Neural cell (in vitro differentiated cells): ENCODE results near the gene MEOX1. TPM values are rescaled to one million over a fixed set of nuclear protein-coding genes. Genes with fewer than 3 reads are reported as not detected.

Experiments used
- H2AFZ ChIP-seq: fragments of 200-600, 300-800 bp; sonication (generic), shearing (Covaris generic); 2 replicates; pipeline ENCODE4 v1.6.0; 2014; ENCODE audit warnings: low read depth, mild to moderate bottlenecking, antibody characterized with exemption, low read length, moderate library complexity
- H3F3A ChIP-seq: fragments of 200-600 bp; shearing (Covaris generic); 2 replicates; pipeline ENCODE4 v1.6.1; 2016; ENCODE audit warnings: mild to moderate bottlenecking, moderate library complexity, mixed read lengths, antibody characterized with exemption, low read length; ENCODE audit not compliant: insufficient read depth, poor library complexity, severe bottlenecking
- H3K27ac ChIP-seq: fragments of 200-600, 300-800 bp; sonication (generic), shearing (Covaris generic); 2 replicates; pipeline ENCODE4 v1.5.1; 2014; ENCODE audit warnings: mild to moderate bottlenecking, low read length, moderate library complexity
- H3K27me3 ChIP-seq: fragments of 300-800, 200-600 bp; sonication (generic), shearing (Covaris generic); 2 replicates; pipeline ENCODE4 v1.6.0; 2014; ENCODE audit warnings: mild to moderate bottlenecking, low read depth, low read length, moderate library complexity; ENCODE audit not compliant: insufficient read depth
- H3K36me3 ChIP-seq: fragments of 300-800, 200-600 bp; sonication (generic), shearing (Covaris generic); 2 replicates; pipeline ENCODE4 v1.5.1; 2014; ENCODE audit warnings: mild to moderate bottlenecking, antibody characterized with exemption, low read length, moderate library complexity; ENCODE audit not compliant: insufficient read depth
- H3K4me2 ChIP-seq: fragments of 300-800, 200-600 bp; sonication (generic), shearing (Covaris generic); 2 replicates; pipeline ENCODE4 v1.6.0; 2014; ENCODE audit warnings: mild to moderate bottlenecking, low read length
- H3K4me3 ChIP-seq: fragments of 300-800, 200-600 bp; sonication (generic), shearing (Covaris generic); 2 replicates; pipeline ENCODE4 v1.5.1; 2014; ENCODE audit warnings: mild to moderate bottlenecking, low read length, moderate library complexity
- H3K79me2 ChIP-seq: fragments of 200-600 bp; shearing (Covaris generic); replicated peaks from 2 replicates; pipeline ENCODE4 v1.6.0; 2014; ENCODE audit warnings: mild to moderate bottlenecking, low read length, moderate library complexity; ENCODE audit not compliant: insufficient read depth
- H3K9ac ChIP-seq: fragments of 300-800, 200-600 bp; sonication (generic), shearing (Covaris generic); 2 replicates; pipeline ENCODE4 v1.6.1; 2016; ENCODE audit warnings: mild to moderate bottlenecking, low read length, mixed read lengths
- H3K9me2 ChIP-seq: fragments of 200-600 bp; shearing (Covaris generic); 2 replicates; pipeline ENCODE4 v1.6.1; 2016; ENCODE audit warnings: mild to moderate bottlenecking, low read length, mixed read lengths; ENCODE audit not compliant: insufficient read depth
- H3K9me3 ChIP-seq: fragments of 200-600, 300-800 bp; sonication (generic), shearing (Covaris generic); 2 replicates; pipeline ENCODE4 v1.6.1; 2016; ENCODE audit warnings: mild to moderate bottlenecking, mixed run types, low read length, moderate library complexity, mixed read lengths
- H4K20me1 ChIP-seq: fragments of 200-600 bp; shearing (Covaris generic); 2 replicates; pipeline ENCODE4 v1.6.1; 2016; ENCODE audit warnings: mild to moderate bottlenecking, mixed run types; ENCODE audit not compliant: insufficient read depth
- EP300 ChIP-seq: fragments of 450-650 bp; conservative IDR thresholded peaks from 2 replicates; pipeline ENCODE4 v1.6.1; 2014; ENCODE audit warnings: antibody characterized with exemption, mild to moderate bottlenecking, moderate library complexity; ENCODE audit not compliant: poor library complexity, severe bottlenecking
- EZH2 ChIP-seq: fragments of 200-600, 300-800 bp; shearing (Covaris generic), sonication (generic); IDR thresholded peaks from 2 replicates; pipeline ENCODE4 v1.6.1; 2014; ENCODE audit warnings: antibody characterized with exemption, low read length, borderline replicate concordance, mild to moderate bottlenecking; ENCODE audit not compliant: insufficient read depth, poor library complexity, severe bottlenecking
- MXI1 ChIP-seq: fragments of 450-650 bp; conservative IDR thresholded peaks from 2 replicates; pipeline ENCODE4 v1.6.1; 2014; ENCODE audit warnings: antibody characterized with exemption, mild to moderate bottlenecking; ENCODE audit not compliant: poor library complexity, severe bottlenecking
- POLR2AphosphoS5 ChIP-seq: IDR thresholded peaks from 2 replicates; pipeline ENCODE4 v1.6.1; 2012
- RAD21 ChIP-seq: fragments of 450-650 bp; conservative IDR thresholded peaks from 2 replicates; pipeline ENCODE4 v1.6.1; 2014; ENCODE audit warnings: antibody characterized with exemption, mild to moderate bottlenecking, moderate library complexity
- SMC3 ChIP-seq: fragments of 450-650 bp; conservative IDR thresholded peaks from 2 replicates; pipeline ENCODE4 v1.6.1; 2014; ENCODE audit warnings: antibody characterized with exemption, mild to moderate bottlenecking, moderate library complexity; ENCODE audit not compliant: poor library complexity
- TAF1 ChIP-seq: IDR thresholded peaks from 2 replicates; pipeline ENCODE4 v1.6.1; 2012; ENCODE audit warnings: low read depth
- polyA plus RNA-seq: library from polyadenylated mRNA; depleted of rRNA; stranded (reverse); fragments of >200 nt; gene quantifications from 2 replicates; pipeline ENCODE4 v1.2.3, GENCODE V29; 2014
- TF ChIP-seq, protein P1 (sequence below): IDR thresholded peaks from 2 replicates; pipeline ENCODE4 v1.6.1; 2012; ENCODE audit warnings: borderline replicate concordance
- TF ChIP-seq, protein P2 (sequence below): fragments of 450-650 bp; IDR thresholded peaks from 2 replicates; pipeline ENCODE4 v1.5.1; 2014; ENCODE audit warnings: antibody characterized with exemption, mild to moderate bottlenecking, moderate library complexity; ENCODE audit not compliant: poor library complexity, severe bottlenecking

MEOX1 gene
- polyA plus RNA-seq, 1 donor from 2014 or later, result 0.50 TPM

DNA sequence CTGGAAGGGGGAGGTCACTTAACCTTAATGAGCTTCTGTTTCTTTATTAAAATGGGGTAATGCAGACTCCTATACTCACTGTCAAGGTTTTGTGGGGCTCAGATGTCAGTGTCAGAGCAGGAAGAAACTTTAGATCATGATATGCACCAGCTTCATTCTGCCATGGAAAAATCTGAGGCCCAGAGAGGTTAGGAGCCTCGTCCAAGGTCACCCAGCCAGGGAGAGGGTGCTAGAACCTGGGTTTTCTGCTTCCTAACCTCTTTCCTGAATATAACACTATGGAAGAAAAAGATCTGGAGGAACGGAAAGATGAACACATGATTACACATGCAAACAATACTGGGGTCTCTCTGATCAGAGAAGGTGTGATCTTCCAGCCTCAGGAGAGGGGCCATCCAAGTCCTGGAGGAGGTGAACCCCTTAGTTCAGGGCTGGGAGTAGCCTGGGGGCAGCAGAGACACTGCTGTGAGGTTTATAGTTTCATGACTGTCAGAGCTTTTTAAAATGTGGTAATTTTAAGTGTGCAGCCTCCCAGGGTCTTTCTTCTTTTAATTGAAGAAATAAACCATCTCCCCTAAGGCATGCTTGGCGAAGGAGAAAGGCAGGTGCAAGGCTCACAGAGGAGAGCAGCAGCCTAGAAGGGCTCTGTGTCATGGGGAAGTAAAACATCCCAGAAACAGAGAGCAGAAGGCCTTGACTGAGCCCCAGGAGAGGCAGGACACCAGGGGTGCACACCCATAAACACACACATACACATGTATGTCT lies 10.2 kb upstream of the MEOX1 start:
- no peaks in the 10 kb centered on the region for H3K36me3 ChIP-seq
- no peaks in the 10 kb centered on the region for H3K9me3 ChIP-seq
- H3K9ac ChIP-seq, result peak overlapping the region; percentile 41
- H3K9me2 ChIP-seq, result no peaks in the 10 kb centered on the region
- no peaks in the 10 kb centered on the region for H3K27me3 ChIP-seq
- peak overlapping the region; percentile 73 for H3K27ac ChIP-seq
- H3K79me2 ChIP-seq, result no peaks in the 10 kb centered on the region
- no peaks in the 10 kb centered on the region for H4K20me1 ChIP-seq
- H3K4me2 ChIP-seq, result no peak overlapping the region
- no peaks in the 10 kb centered on the region for H3F3A ChIP-seq
- TF ChIP-seq TAF1 (no peak), MXI1 (no peak), RAD21 (no peak), SMC3 (no peak), EZH2 (no peak), POLR2AphosphoS5 (no peak), EP300 (no peak)
- TF ChIP-seq, protein P1, sequence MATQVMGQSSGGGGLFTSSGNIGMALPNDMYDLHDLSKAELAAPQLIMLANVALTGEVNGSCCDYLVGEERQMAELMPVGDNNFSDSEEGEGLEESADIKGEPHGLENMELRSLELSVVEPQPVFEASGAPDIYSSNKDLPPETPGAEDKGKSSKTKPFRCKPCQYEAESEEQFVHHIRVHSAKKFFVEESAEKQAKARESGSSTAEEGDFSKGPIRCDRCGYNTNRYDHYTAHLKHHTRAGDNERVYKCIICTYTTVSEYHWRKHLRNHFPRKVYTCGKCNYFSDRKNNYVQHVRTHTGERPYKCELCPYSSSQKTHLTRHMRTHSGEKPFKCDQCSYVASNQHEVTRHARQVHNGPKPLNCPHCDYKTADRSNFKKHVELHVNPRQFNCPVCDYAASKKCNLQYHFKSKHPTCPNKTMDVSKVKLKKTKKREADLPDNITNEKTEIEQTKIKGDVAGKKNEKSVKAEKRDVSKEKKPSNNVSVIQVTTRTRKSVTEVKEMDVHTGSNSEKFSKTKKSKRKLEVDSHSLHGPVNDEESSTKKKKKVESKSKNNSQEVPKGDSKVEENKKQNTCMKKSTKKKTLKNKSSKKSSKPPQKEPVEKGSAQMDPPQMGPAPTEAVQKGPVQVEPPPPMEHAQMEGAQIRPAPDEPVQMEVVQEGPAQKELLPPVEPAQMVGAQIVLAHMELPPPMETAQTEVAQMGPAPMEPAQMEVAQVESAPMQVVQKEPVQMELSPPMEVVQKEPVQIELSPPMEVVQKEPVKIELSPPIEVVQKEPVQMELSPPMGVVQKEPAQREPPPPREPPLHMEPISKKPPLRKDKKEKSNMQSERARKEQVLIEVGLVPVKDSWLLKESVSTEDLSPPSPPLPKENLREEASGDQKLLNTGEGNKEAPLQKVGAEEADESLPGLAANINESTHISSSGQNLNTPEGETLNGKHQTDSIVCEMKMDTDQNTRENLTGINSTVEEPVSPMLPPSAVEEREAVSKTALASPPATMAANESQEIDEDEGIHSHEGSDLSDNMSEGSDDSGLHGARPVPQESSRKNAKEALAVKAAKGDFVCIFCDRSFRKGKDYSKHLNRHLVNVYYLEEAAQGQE, result no peak
- TF ChIP-seq, protein P2, sequence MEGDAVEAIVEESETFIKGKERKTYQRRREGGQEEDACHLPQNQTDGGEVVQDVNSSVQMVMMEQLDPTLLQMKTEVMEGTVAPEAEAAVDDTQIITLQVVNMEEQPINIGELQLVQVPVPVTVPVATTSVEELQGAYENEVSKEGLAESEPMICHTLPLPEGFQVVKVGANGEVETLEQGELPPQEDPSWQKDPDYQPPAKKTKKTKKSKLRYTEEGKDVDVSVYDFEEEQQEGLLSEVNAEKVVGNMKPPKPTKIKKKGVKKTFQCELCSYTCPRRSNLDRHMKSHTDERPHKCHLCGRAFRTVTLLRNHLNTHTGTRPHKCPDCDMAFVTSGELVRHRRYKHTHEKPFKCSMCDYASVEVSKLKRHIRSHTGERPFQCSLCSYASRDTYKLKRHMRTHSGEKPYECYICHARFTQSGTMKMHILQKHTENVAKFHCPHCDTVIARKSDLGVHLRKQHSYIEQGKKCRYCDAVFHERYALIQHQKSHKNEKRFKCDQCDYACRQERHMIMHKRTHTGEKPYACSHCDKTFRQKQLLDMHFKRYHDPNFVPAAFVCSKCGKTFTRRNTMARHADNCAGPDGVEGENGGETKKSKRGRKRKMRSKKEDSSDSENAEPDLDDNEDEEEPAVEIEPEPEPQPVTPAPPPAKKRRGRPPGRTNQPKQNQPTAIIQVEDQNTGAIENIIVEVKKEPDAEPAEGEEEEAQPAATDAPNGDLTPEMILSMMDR, result no peak
- no peak overlapping the region for H2AFZ ChIP-seq
- peak overlapping the region; percentile 33 for H3K4me3 ChIP-seq

DNA sequence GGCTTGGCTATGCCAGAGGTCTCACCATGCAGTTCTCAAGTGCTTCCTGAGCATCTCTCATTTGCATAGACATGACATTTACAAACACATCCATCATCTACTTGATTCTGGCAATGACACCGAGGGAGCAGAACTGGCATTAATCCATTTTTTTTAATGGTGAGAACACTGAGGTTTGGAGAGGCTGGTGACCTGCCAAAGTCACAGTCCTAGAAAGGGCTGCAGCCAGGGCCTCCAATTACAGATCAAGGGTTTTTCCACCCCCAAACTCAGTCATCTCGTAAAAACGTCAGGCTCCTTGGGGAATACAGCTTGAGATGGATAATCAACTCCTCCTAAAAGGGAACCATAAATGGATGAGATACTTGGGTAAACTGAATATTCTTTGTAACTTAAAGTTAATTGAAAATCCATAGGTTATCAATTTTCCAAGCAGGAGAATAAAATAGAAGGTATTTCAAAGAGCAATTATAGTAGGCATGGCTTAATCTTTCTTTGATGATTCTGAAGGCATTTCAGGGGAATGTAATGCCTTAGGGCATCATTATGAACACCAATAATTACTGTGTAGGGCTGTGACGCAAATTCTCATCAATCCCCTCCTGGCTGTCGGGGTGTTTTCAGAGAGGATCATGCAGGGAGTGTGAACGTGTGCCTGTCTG lies 9.4 kb upstream of the MEOX1 start:
- Histone ChIP-seq H3F3A (no peaks in the 10 kb centered on the region), H3K9me2 (no peaks in the 10 kb centered on the region), H3K9me3 (no peaks in the 10 kb centered on the region), H3K4me2 (no peak overlapping the region), H3K9ac (peak overlapping the region; percentile 41), H3K27ac (peak overlapping the region; percentile 73), H2AFZ (no peak overlapping the region), H3K27me3 (no peaks in the 10 kb centered on the region), H3K4me3 (peak overlapping the region; percentile 33), H3K36me3 (no peaks in the 10 kb centered on the region), H3K79me2 (no peaks in the 10 kb centered on the region), H4K20me1 (no peaks in the 10 kb centered on the region)
- TF ChIP-seq EP300, result peak; percentile 43
- TF ChIP-seq POLR2AphosphoS5, result no peak
- TF ChIP-seq, protein P1, result no peak
